Epithelial cell of proximal tubule (primary cell): ENCODE measurements around the gene PRKACB. TPM values are rescaled to one million over a fixed set of nuclear protein-coding genes. Genes with fewer than 3 reads are reported as not detected.

ENCODE experiments used
- DNase-seq: peaks from one replicate; pipeline ENCODE4 v3.0.0-alpha.2; 2011; ENCODE audit warnings: low read depth
- H3K4me3 ChIP-seq: 2 replicates; pipeline ENCODE4 v1.5.1; 2011; ENCODE audit warnings: low read depth, mild to moderate bottlenecking, low read length
- CTCF ChIP-seq: conservative IDR thresholded peaks from 2 replicates; pipeline ENCODE4 v1.5.1; 2012; ENCODE audit warnings: low read depth, mild to moderate bottlenecking, low read length
- total RNA-seq: library from RNA; depleted of rRNA; stranded (reverse); fragments of >200 nt; gene quantifications from 2 replicates; pipeline ENCODE4 v1.2.3, GENCODE V29; 2015

PRKACB gene
- total RNA-seq, 1 donor from 2014 or later: 10.1 TPM

GRCh38 chr1:84108900-84109578, 35.0 kb upstream of the PRKACB start:
- no peak overlapping the region for H3K4me3 ChIP-seq
- DNase-seq: no peak
- no peak for TF ChIP-seq CTCF

GRCh38 chr1:84110629-84111028, 33.4 kb upstream of the PRKACB start:
- TF ChIP-seq CTCF: no peak
- H3K4me3 ChIP-seq: no peak overlapping the region
- DNase-seq: no peak

- no peak for DNase-seq
- no peak overlapping the region for H3K4me3 ChIP-seq
- no peak for TF ChIP-seq CTCF
Observed at GRCh38 chr1:84116558-84116957, 27.5 kb upstream of the PRKACB start.

GRCh38 chr1:84117868-84118267, 26.2 kb upstream of the PRKACB start:
- DNase-seq: peak; percentile 33
- H3K4me3 ChIP-seq: no peak overlapping the region
- TF ChIP-seq CTCF: no peak

- H3K4me3 ChIP-seq: no peak overlapping the region
- DNase-seq: no peak
- no peak for TF ChIP-seq CTCF
Observed at GRCh38 chr1:84121360-84121759, 22.7 kb upstream of the PRKACB start.

GRCh38 chr1:84122780-84123382, 21.2 kb upstream of the PRKACB start:
- H3K4me3 ChIP-seq: no peak overlapping the region
- no peak for DNase-seq
- peak; percentile 85 for TF ChIP-seq CTCF

- DNase-seq: no peak
- TF ChIP-seq CTCF: no peak
- H3K4me3 ChIP-seq: no peak overlapping the region
Observed at GRCh38 chr1:84133479-84133878, 10.6 kb upstream of the PRKACB start.
